Brain pericyte (primary cell): ENCODE results near the gene TNKS2.
A peak's percentile ranks its signal among the peaks of the same experiment; 100 is the strongest.
"Not testable (repeated sequence)": the region's sequence is repeated elsewhere in the genome, so short reads cannot be mapped to it uniquely, and the experiment has no call there.

Source experiments
- DNase-seq: peaks from one replicate; pipeline ENCODE4 v3.0.0-alpha.2; 2012; ENCODE audit warnings: low read depth, low spot score

TNKS2 gene

DNA sequence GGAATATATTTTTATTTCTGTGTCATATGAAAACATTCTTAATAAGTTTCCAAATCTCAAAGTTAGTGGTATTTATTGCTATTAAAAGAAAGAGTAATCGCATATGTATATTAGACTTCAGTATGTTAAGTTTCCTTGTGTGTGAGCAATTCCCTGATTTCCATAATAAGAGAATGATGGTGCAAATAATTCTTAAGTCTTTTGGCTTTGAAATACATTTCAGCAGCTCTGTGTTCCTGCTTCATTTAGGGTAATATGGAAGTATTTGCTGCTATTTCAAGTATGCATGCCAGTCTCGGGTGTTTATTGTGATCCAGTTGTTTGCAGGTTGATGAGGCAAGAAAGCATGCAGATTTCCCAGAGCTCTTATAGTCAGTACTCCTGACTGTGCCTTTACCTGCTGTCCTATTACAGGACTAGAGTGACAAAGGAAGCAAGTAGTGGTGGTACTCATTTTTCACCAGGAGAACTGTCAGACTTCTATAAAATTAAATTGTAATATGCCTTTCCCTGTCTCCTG, 67.4 kb downstream of the TNKS2 start:
- DNase-seq = no peak

DNA sequence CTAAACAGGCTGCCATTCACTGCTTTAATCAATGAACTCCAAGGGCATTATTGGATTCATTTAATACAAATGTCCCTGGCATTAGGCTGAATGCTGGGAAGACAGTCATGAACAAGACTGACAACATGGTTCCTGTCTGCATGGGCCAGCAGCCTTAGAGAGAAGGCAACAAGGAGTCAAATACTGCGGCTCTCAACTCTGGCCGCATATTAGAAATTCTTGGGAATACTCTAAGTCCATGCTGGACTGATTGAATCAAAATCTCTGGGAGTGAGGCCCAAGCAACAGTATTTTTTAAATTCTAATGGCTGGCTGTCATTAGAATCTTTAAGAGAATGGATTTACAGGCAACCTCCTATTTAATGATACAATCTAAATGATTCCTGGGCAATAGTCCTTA, 76.9 kb downstream of the TNKS2 start:
- no peak for DNase-seq

DNA sequence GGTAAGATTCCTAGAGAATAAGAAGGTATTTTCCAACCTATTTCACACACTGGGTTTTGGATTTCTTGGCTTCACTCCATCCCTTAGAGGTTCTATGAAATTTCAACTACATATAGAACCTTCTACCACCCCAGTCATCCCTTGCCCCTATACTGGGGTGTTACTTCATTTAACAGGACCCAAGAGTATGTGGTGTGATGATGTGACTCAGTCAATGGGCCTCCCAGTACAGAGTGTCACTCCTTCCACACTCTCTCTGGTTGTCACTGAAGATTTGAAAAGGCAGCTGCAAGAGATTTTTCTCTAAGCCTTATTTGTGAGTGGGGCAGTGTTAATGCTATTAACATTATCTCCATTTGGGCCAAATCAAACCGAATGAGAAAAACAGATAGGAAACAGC, 77.6 kb downstream of the TNKS2 start:
- DNase-seq = no peak

DNA sequence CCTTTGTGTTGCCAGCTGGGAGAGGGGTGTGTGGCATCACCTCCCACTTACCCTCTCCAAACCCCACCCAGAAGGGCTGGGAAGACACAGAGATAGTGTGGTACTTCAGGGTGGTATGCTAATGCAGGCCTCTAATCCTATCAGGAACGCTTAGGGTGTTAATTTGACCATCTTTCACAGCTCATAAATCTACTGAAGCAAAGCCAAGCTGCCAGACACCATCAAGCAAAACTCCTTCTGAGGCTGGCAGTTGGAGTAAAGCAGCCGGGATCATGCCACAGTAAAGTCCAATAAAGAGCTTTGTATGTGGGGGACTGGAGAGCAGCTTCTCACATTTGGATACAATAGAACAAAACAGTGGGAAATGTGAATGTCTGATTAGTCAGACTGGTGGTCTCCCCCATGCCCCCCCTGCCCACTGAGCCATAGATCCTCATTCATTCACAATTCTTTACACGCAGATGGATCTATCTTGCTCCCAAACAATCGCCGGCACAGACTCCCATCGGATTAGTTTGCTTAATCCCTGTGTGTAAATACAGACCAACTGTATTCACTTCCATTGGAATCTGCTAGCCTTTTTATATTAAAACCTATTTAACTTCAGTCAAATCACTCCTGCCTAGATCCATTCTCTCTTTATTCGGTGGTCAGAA, 81.4 kb downstream of the TNKS2 start:
- DNase-seq = no peak

DNA sequence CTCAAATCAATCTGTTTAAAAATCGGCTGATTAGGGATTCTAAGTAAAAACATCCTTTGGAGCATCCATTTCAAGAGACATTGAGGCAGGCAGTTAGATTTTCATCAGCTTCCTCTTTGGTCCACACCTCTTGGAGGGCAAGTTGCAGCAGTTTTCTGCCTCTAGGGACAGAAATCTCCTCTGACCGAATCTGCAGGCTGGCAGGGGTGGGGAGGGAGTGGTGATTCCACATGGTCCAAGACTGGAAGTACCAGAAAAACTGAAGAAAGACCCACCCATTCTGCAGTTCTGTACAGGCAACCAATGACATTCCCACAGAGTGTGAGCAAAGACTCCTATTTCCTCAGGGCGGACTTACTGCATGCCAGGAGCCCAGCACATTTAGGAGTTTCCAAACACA, 82.1 kb downstream of the TNKS2 start:
- no peak for DNase-seq

DNA sequence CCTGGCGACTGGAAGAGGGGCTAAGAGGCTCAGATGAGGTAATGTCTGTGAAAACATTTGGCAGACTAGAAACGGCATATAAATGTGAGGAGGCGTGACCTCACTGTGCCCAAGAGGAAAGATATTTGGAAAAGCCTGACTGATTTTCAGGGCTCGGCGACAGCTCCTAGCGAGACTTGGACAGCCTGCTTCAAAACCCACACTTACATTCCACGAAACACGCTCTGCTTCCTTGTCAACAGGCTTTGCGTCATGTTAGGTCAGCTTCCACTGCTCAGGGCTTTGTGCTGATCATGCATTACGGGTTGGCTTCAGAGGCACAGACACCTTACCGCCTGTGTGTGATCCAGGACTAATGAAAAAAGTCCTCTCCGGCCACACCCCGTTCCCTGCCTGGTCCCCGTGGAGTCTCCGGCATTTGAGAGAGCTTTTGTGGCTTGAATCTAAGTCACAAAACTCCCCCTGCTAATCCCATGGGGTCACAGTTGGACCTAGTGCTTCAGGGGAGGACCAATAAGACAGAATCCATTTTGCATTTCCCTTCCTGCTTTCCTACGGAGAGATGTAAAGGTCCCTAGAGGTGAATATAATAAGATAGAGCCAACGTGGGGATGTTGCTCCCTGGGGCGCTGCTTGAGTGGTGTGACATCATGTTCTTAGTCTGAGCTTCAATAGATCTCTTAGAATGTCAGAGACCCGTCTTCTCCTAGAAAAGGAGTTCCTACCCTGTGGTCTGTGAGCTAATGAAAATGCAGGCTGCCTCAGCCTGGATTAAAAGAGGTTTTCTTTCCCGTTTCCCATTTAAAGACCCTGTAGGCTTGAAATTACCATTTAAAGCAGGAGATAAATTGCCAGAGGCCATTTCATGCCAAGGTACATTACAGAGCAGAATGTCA, 85.6 kb downstream of the TNKS2 start:
- no peak for DNase-seq

DNA sequence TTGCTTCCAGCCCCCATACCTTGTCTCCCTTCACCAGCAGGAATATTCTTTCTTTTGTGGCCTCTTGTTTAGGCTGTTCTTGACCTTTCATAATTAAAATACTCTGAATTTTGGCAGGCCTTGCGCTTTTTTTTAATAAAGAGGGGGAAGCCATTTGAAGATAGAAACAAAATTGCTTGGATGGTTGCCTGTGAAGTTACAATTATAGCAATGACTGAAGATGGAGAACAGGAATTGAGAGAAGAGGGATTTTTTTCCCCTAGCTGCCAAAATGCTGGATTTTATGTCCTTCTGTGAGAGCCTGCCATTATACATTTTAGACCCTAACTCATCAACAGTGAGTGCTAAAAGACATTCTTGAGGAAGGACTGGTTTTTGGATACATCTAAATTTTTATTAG, 86.3 kb downstream of the TNKS2 start:
- no peak for DNase-seq

DNA sequence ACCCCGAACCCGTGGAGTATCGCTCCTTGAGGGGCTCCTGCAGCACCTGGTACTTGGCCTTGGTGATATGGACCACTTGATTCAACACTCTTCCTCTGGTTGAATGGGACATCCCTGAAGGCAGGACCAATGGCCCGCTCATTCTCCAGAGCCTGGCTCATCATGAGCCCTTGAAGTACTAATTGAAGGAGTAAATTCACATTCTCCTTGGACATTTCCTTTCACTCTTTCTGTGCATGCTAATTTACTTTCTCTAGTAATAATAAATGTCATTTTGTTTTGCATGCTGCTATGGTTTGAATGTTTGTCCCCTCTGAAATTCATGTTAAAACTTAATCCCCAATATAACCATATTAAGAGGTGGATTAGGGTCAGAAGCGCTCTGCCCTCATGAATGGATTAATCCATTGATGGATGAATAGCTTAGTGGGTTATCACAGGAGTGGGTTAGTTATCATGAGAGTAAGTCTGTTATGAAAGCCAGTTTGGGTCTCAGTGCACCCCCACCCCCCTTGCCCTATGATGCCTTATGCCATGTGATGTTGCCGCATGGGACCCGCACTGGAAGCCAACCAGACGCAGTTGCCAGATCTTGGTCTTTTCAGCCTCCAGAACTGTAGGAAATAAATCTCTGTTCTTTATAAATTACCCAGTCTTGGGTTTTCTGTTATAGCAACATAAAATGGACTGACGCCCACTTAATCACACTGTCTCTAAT, 87.3 kb downstream of the TNKS2 start:
- DNase-seq = no peak

DNA sequence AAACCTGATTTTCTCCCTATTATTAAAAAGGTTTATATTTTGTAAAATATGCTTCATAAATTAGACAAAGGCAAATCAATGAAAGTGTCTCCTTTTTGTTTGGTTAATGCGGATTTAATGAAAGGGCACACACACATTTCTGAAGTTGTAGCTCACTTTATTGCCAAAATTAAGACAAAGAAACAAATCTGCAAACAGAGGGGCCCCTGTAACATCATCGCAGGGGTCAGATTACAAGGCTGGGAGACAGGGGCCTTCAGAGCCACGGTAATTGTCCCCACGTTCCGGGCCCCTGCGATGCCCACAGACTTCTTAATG, 88.7 kb downstream of the TNKS2 start:
- no peak for DNase-seq

DNA sequence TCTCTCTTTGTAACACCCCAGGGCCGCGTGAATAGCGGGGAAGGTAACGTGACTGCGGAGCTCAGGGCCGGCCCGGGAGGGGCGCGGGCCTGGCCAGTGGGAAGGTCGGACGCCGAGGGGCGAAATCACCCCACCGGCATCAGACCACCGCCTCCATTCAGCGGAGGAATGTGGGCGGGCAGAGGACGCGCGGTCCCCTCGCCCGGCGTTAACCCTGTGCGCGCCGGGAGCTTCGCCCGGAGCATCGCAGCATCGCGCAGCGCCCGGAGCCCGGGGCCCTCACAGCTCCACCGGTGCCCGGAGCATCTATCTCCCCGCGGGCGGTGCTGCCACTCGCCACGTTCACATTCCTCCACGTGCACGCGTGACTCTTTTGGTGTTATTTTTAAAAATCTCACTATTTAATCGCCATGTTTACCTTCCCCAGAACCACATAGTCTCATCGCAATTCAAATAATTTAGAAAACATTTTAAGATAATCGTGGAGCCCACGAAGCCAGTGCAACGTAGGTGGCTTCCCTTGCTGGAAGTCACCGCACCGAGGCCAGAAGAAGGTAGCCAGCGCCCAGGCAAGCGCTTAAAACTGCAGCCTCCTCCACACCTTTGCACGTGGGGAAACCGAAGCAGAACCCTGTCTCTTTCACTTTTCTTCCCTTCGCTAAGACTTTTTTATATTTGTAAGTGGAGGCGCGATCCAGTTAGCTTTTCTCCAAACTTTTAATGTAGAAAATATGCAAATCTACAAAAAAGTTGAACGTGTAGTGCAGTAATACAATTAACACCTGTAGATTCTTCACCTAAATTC, 89.2 kb downstream of the TNKS2 start:
- DNase-seq = no peak

DNA sequence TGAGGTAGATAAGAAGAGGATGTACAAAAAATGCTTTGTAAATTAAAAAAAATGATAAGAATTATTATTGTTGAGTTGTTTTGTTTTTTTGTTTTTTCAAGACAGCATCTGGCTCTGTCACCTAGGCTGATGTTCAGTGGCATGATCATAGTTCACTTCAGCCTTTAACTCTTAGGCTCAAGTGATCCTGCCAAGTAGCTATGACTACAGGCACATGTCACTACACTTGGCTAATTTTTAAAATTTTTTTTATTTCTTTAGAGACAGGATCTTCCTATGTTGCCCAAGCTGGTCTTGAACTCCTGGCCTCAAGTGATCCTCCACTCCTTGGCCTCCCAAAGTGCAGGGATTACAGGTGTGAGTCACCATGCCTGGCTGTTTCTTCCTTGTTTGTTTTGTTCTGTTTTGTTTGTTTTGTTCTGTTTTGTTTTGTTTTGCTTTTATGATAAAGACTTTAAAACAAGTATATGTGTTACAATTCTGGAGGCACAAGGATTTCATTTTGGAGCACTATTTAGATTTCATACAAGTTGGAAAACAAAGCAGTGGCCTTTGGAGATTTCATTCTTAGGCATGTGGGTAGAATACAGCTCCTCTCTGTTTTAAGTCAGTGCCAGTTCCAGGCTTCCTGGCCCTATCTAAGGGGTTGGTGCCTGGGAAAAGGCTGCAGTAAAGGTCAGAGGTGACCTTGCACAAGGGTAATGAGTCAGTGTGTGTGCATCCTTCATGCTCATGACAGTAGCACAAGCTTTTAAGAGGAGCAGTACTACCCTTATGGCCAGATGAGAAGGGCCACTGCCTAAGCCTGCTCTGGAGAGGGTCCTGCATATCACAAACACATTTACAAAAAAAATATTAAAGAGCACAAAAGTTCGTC, 93.1 kb downstream of the TNKS2 start:
- DNase-seq = peak; percentile 34

DNA sequence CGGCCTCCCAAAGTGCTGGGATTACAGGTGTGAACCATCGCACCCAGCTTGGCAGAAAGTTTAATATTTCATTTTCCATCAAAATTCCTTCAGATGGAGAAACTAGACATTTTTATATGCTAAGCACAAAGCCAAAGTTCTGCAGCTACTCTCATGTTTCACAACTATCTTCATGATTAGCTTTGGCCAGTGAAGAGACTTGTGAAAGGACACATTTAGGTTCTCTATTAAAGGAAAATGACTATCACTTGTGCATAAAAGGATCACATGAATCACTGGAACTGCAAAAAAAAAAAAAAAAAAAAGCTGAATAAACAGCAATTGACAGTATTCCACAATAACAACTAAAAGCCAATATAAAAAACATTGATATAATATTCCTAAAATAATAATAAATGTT, 94.8 kb downstream of the TNKS2 start:
- DNase-seq = no peak

DNA sequence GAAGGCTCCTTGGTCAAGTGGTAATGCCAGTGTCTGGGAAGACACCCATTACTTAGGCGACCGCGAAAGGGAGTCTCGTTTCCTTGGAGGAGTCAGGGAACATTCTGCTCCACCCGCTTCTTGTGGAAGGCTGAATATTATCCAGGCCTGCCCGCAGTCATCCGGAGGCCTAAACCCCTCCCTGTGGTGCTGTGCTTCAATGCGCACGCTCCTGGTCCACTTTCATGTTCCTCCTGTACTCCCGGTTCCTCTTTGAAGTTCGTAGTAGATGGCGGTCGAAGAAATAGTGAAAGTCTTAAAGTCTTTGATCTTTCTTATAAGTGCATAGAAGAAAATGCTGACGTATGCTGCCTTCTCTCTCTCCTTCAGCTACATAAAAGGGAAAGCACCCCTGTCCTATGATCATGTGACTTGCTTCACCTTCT, 96.0 kb downstream of the TNKS2 start:
- DNase-seq = not testable (repeated sequence)

DNA sequence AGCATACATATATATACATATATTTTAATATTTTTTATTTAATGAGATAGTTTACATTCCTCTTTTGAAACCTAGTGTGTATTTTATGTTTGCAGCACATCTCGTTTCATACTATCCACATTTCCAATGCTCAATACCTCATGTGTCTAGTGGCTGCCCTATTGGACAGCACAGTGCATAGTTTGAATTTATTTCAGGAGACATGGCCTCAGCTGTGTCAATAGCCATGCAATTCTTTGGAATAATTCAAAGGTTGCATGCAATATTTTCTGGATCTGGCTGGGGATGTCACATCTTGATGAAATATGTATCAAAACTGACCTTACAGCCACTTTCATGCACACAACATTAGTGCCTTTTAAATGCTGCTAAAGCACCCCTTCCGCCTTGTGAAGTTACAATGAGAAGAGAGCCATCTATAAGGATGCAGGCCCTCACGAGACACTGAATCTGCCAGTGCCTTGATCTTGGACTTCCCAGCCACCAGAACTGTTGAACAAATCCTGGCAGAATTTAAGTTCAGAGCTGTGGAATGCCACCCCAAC, 98.1 kb downstream of the TNKS2 start:
- no peak for DNase-seq

DNA sequence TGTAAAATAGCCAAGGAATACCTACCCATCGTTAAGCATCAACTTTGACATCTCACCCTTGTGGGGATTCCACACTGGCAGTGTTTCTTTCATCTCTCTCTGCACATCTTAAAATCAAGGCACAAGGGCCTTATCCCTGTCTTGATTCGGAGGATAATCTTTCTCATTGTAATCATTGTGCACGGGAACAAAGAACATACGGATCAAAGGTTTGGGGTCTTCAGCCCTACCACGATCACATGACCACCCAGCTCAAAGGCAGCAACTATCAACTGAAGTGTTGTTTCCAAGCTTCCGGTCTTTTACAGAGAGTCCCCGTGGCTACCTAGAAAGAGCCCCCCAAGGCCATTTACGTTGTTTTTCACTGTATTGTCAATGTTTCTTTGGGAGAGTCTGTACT, 99.2 kb downstream of the TNKS2 start:
- DNase-seq = no peak

DNA sequence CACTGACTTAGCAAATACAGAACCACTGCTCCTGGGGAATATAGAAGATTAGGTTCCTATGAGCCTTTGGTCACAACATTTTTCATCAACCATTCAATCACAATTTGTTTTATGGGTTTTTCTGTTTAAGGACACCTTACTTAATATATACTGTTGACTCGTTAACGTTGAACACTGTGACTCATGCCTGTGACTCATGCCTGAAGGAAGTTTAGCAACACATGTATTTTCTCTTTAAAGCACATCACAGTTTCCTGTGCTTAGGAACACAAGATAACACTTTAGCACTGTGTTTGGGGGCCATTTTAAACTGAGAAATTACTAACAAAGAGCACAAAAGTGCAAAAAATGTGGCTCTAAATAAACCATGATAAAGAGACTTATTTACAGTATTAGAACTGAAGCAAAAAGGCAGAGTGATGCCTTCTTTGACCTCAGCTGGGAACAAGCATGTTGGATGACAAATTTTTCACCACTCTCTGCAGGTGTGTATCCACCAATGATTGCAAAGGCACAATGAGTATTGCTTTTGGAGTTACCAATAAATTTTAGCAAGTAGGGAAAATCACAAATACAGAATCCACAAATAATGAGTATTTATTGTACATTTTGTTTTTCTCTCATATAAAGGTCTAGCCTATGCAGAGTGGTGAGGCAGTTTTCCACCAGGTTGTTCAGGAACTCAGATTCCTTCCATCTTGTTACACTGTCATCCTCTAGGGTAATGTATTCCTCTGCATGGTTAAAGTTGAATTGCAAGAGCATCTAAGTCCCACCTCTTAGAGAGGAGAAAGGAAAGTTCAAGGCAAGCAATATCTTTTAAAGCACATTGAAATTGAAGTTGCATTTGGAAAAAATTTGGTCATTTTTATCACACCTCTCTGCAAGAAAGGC, 103.8 kb downstream of the TNKS2 start:
- peak; percentile 60 for DNase-seq

DNA sequence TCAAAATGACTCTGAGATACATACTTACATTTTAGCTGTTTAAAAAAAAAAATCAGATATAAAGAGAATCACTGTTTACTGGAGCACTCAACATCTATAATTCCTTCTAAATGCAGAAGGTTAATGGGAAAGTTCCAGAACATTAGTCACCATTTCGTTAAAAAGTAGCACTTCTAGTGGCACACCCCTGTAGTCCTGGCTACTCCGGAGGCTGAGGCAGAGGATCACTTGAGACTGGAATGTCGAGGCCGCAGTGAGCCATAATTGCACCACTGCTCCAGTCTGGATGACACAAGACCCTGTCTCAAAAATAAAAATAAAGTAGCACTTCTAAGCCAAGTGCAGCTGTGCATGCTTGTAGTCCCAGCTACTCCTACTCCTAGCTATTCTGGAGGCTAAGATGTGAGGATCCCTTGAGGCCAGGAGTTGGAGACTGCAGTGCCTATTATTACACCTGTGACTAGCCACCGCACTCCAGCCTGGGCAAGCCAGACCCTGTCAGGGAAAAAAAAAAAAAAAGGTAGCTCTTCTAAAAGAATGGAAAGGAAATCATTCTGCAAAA, 108.9 kb downstream of the TNKS2 start:
- no peak for DNase-seq

DNA sequence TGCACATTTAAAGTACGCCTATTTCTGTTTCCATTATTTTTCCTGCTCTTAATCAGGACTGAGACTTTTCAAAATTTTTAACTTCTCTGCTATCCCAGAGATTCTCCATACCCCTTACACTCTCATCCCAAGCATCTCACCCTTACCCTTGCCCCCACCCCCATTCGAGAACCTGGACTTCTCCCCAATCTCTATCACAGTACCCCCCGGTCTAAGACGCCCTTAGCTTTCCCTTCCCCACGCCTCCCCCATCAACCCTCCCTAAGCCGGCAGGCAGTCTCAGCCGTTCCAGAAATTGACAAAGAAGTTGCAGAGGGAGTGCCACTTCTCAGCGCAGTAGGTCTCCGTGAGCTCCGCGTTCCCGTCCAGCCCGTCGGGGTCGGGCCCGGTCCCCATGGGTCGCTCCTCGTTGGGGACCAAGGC, 109.7 kb downstream of the TNKS2 start:
- DNase-seq = no peak
